HL-60 (cell line): Measurements from ENCODE around the gene SH3BP1.

Experiments
- DNase-seq, 2 experiments: peaks; one replicate each; pipeline ENCODE4 v3.0.0-alpha.2; 2010 to 2020; ENCODE audit warnings: low read depth in 1 of 2, low spot score in 1 of 2
- H3K27ac ChIP-seq: fragments of 250-450 bp; sonication (Bioruptor Pico); replicated peaks from 2 replicates; pipeline ENCODE4 v1.5.1; 2020; ENCODE audit warnings: mild to moderate bottlenecking, moderate library complexity
- H3K27me3 ChIP-seq: fragments of 250-450 bp; sonication (Bioruptor Pico); 2 replicates; pipeline ENCODE4 v1.5.1; 2021; ENCODE audit warnings: mild to moderate bottlenecking, moderate library complexity; ENCODE audit not compliant: insufficient read depth, poor library complexity, severe bottlenecking
- H3K4me3 ChIP-seq: replicated peaks from 2 replicates; pipeline ENCODE4 v1.5.1; 2011; ENCODE audit warnings: mild to moderate bottlenecking, control low read depth, low read length; ENCODE audit not compliant: insufficient read depth
- GABPA ChIP-seq: IDR thresholded peaks from 2 replicates; pipeline ENCODE4 v1.6.1; 2012; ENCODE audit warnings: low read depth
- POLR2AphosphoS5 ChIP-seq: IDR thresholded peaks from 2 replicates; pipeline ENCODE4 v1.6.1; 2012; ENCODE audit warnings: low read depth
- REST ChIP-seq: IDR thresholded peaks from 2 replicates; pipeline ENCODE4 v1.6.1; 2012; ENCODE audit warnings: low read depth; ENCODE audit not compliant: insufficient replicate concordance
- SPI1 ChIP-seq: IDR thresholded peaks from 2 replicates; pipeline ENCODE4 v1.6.1; 2012; ENCODE audit warnings: low read depth, mild to moderate bottlenecking, borderline replicate concordance
- TF ChIP-seq, protein P1 (sequence below): IDR thresholded peaks from one replicate; pipeline ENCODE4 v1.5.1; 2011; ENCODE audit warnings: low read length, control low read depth, inconsistent platforms; ENCODE audit not compliant: insufficient read depth

The SH3BP1 gene

GRCh38 chr22:37632174-37633088 is 7.0 kb upstream of the SH3BP1 start:
- no peak for DNase-seq
- no peak for TF ChIP-seq SPI1
- TF ChIP-seq POLR2AphosphoS5: 0 out of 2 replicates have a peak, but pooled peaks have one; percentile 5
- H3K27ac ChIP-seq: peak overlapping the region; percentile 87

DNA sequence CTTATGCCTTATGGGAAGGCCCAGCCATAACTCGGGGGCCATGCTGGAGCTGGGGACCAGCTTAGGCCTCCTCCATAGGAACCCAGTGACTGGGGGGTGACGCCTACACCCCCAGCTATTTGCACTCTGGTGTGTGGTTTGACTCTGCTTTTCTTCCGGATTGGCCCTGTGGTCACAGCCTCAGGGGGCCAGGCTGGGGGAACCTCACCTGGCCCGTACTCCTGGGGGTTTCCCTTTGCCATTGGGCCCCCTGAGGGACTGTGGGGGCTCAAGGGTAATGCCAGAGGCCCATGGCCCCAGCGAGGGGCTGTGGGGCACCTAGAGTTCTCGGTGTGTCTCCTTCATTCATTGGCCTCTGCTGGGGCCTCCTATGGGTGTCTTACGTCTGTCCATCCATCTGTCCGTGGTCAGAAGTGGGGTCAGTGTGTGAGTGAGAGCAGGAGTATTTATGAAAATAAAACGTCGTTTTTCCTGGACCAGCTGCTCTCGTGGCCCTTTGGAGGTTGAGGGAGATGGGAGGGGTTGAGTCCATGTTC is 6.3 kb upstream of the SH3BP1 start:
- H3K27me3 ChIP-seq: no peaks in the 10 kb centered on the region

More at GRCh38 chr22:37632174-37633088, 7.0 kb upstream of the SH3BP1 start:
- Histone ChIP-seq H3K4me3 (no peak overlapping the region), H3K27me3 (no peaks in the 10 kb centered on the region)

DNA sequence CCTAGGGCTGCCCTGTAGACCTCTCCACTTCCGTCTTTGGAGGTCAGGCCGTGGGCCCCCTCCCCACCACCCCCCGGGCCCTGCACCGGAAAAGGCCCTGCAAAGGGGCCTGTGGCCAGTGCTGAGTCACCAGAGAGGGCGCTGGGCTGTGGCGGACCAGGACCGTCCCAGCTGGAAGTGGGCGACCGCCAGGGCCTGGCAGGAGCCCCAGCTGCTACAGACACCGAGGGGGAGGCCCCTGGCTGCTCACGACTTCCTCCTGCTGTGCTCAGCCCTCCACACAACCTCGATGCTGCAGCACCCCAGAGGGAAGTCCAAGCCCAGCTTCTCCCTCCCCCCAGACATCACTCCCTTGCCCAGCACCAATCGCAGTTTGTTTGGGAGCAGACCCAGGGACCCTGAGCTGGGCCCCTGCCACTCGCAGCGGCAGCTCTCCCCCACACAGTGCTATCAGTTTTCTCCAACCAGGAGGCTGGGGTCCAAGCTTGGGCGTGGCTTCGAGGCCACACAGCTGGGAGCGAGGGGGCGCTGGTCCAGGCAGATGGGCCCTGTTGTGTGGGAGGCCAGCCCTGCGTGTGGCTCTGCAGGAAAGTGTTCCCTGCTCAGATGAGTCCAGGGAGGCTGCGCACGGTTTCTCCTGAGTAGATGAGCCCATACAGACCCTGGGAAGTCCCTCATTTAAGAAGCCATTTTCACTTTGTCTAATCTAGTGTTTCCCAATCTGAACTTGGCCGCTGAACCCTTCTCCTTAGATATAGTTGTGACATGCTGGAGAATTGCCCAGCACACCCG is 5.6 kb upstream of the SH3BP1 start:
- Histone ChIP-seq H3K4me3 (no peak overlapping the region), H3K27ac (peak overlapping the region; percentile 87)

More for the DNA sequence above, 6.3 kb upstream of the SH3BP1 start:
- Histone ChIP-seq H3K27ac (peak overlapping the region; percentile 87), H3K4me3 (no peak overlapping the region)
- no peak for TF ChIP-seq GABPA
- TF ChIP-seq, protein P1, sequence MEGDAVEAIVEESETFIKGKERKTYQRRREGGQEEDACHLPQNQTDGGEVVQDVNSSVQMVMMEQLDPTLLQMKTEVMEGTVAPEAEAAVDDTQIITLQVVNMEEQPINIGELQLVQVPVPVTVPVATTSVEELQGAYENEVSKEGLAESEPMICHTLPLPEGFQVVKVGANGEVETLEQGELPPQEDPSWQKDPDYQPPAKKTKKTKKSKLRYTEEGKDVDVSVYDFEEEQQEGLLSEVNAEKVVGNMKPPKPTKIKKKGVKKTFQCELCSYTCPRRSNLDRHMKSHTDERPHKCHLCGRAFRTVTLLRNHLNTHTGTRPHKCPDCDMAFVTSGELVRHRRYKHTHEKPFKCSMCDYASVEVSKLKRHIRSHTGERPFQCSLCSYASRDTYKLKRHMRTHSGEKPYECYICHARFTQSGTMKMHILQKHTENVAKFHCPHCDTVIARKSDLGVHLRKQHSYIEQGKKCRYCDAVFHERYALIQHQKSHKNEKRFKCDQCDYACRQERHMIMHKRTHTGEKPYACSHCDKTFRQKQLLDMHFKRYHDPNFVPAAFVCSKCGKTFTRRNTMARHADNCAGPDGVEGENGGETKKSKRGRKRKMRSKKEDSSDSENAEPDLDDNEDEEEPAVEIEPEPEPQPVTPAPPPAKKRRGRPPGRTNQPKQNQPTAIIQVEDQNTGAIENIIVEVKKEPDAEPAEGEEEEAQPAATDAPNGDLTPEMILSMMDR: no peak
- TF ChIP-seq POLR2AphosphoS5: no peak
- no peak for TF ChIP-seq REST
- TF ChIP-seq SPI1: no peak
- no peak for DNase-seq

More for the DNA sequence above, 5.6 kb upstream of the SH3BP1 start:
- DNase-seq: peak; percentile 97 to 99
- no peaks in the 10 kb centered on the region for H3K27me3 ChIP-seq
- TF ChIP-seq POLR2AphosphoS5: peak; percentile 86; the same call in 1 of the 2 replicates
- TF ChIP-seq SPI1: peak; percentile 81
- TF ChIP-seq, protein P1: no peak
- TF ChIP-seq GABPA: no peak
- no peak for TF ChIP-seq REST
